Ureter (tissue), 1 donor: Measurements from ENCODE around the gene PRR33. TPM values are rescaled to one million over a fixed set of nuclear protein-coding genes. Genes with fewer than 3 reads are reported as not detected.

Experiments
- total RNA-seq: library from RNA; stranded (reverse); gene quantifications from one replicate; pipeline ENCODE4 v1.2.4, GENCODE V29; 2023
- donor health status: DM: yes; HTN: yes; CAD: no.

The PRR33 gene
- total RNA-seq, 1 donor from 2014 or later = not detected

Other genes starting within 250 kb of the PRR33 start
- gene KRTAP5-6, start 194.7 kb downstream of the PRR33 start, total RNA-seq = not detected
- gene IFITM10, start 141.3 kb downstream of the PRR33 start, total RNA-seq = 49.2 TPM
- 1,385 TPM for gene CTSD, start 128.0 kb downstream of the PRR33 start, total RNA-seq
- 159 TPM for gene SYT8, start 56.9 kb downstream of the PRR33 start, total RNA-seq
- gene TNNI2, start 52.9 kb downstream of the PRR33 start, total RNA-seq = 45.0 TPM
- gene LSP1, start 38.8 kb downstream of the PRR33 start, total RNA-seq = 47.4 TPM
- 57.7 TPM for gene TNNT3, start 27.8 kb upstream of the PRR33 start, total RNA-seq
- 40.5 TPM for gene MRPL23, start 55.4 kb upstream of the PRR33 start, total RNA-seq
- 130 TPM for gene H19, start 105.9 kb upstream of the PRR33 start, total RNA-seq
- 61.1 TPM for gene IGF2, start 247.5 kb upstream of the PRR33 start, total RNA-seq